Daoy (cell line): ENCODE data around the gene GOLGA6L25. TPM values are rescaled to one million over a fixed set of nuclear protein-coding genes. Genes with fewer than 3 reads are reported as not detected.
"Not testable (repeated sequence)": the region's sequence is repeated elsewhere in the genome, so short reads cannot be mapped to it uniquely, and the experiment has no call there.

ENCODE experiments used
- DNase-seq: peaks from one replicate; pipeline ENCODE4 v3.0.0-alpha.2; 2015; ENCODE audit warnings: low read depth
- total RNA-seq: library from RNA; depleted of rRNA; stranded (reverse); fragments of >200 nt; shearing (Covaris generic); gene quantifications from 2 replicates; pipeline ENCODE4 v1.2.3, GENCODE V29; 2014; rRNA removed

GOLGA6L25 gene
- total RNA-seq = not detected in 2 replicates

GRCh38 chr15:28553268-28553667 is at the start of gene GOLGA6L25:
Gene GOLGA6L25, plus strand, starts transcription at chr15:28553568. Its CDS starts 61 bp downstream, at chr15:28553629.
- not testable (repeated sequence) for DNase-seq

GRCh38 chr15:28508217-28508889 is 45.0 kb upstream of the GOLGA6L25 start:
- not testable (repeated sequence) for DNase-seq

DNA sequence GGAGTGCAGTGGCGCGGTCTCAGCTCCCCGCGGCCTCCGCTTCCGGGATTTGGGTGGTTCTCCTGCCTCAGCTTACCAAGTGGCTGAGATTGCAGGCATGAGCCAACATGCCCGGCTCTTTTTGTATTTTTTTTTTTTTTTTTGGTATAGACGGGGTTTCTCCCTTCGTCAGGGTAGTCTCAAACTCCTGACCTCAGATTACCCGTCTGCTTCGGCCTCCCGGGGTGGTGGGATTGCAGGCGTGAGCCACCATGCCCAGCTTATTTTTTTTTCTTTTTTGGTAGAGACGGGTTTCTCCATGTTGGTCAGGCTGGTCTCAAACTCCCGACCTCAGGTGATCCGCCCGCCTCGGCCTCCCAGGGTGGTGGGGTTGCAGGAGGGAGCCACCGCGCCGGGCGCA is 39.2 kb upstream of the GOLGA6L25 start:
- not testable (repeated sequence) for DNase-seq

DNA sequence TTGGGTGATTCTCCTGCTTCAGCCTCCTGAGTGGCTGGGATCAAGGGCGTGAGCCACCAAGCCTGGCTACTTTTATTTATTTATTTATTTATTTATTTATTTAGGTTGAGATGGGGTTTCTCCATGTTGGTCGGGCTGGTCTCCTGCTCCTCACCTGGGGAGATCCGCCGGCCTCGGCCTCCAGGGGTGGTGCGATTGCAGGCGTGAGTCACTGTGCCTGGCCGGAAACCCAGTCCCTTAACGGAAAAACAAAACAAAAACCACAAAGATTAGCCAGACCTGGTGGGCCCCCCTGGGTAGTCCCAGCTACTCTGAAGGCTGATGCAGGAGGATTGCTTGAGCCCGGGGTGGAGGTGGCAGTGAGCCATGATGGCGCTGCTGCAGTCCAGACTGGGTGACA is 38.2 kb upstream of the GOLGA6L25 start:
- DNase-seq = not testable (repeated sequence)

DNA sequence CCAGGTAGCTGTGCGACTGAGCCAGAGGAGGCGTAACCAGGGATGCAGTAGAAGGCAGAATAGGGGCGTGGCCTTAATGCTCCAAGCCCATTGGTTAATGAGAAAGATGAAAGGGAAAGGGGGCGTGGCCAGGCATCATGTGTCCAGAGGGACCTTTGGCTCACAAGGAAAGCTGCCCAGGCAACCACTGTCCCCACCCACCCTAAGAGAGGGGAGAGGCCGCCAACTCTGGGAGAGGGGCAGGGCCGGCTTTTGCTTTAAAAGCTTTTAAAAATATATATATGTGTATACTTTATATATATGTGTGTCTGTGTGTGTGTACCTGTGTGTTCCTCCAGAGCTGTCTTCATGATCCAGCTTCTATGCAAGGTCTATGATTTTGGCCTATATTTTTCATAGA is 20.4 kb upstream of the GOLGA6L25 start, which contains the start of gene GOLGA8G:
GOLGA8G (minus strand) TSS at position 18 of the 400 bp plus-strand sequence. CDS start 62 bp downstream, outside the sequence.
- DNase-seq = not testable (repeated sequence)

DNA sequence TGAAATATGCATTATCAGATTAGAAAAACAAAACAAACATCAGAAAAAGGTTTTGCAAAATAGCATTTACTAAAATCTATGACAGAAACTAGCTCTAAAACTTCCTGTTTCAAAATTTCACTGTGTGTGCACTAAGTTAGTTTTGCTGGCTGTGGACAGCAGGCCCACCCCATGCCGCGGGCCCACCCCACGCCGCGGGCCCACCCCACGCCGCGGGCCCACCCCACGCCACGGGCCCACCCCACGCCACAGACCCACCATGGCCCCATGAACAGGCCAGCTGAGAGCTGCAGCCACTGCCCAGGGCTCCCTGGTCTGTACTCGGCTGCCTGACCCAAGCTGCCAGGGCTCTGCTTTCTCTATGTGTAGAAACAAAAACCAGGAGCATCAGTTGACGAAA is 20.0 kb downstream of the GOLGA6L25 start:
- not testable (repeated sequence) for DNase-seq

- DNase-seq = not testable (repeated sequence)
Measured at GRCh38 chr15:28588977-28589606, 35.7 kb downstream of the GOLGA6L25 start.

DNA sequence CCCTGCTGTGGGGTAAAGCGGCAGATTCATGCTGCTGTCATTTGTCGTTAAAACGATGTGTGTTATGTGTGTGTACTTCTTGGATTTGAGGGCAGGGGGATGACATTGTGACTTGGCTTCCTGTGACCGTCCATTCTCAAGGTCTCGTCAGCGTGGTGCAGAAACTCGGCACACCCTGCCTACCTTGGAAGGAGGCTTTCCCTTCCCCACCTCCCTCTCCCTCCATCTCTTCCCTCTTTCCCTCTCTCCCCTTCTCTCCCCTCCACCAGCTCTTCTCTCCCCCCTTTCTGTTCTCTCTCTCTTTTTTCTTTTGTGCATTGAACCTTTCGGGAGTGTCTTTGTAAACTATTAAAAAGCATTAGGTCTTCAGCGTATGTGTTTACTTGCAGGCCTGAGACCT is 36.4 kb downstream of the GOLGA6L25 start:
- not testable (repeated sequence) for DNase-seq

DNA sequence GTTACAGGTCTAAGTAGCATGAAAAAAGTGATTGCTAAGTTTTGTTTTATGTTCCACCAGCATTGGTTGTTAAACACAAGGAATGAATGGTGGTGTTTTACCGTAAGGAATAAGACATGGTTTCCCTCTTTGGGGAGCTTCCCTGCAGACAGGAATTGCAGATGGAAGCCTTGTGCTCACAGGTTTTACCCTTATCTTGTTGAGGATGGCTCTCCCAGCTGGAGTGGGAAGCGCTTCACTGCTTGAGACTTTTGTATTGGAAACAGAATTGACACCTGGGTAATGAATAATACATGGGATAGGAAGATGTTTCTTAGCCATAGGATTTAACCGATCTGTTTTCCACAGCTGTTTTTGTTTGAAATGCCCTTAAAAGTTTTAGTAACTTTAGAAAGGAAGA is 39.0 kb downstream of the GOLGA6L25 start:
- not testable (repeated sequence) for DNase-seq

GRCh38 chr15:28593424-28594129 is 40.2 kb downstream of the GOLGA6L25 start:
- DNase-seq = not testable (repeated sequence)

GRCh38 chr15:28597471-28597870 is 44.1 kb downstream of the GOLGA6L25 start:
- DNase-seq = not testable (repeated sequence)

- DNase-seq = not testable (repeated sequence)
Measured at GRCh38 chr15:28598209-28598608, 44.8 kb downstream of the GOLGA6L25 start.

- not testable (repeated sequence) for DNase-seq
Measured at GRCh38 chr15:28602152-28602551, 48.8 kb downstream of the GOLGA6L25 start.

Other genes with a start within 250 kb of the GOLGA6L25 start
- 22.3 and 33.3 TPM in 2 replicates for gene HERC2, start 231.4 kb upstream of the GOLGA6L25 start, total RNA-seq
- not detected in 2 replicates for gene GOLGA6L24, start 195.5 kb upstream of the GOLGA6L25 start, total RNA-seq
- gene GOLGA8F, start 174.9 kb upstream of the GOLGA6L25 start, total RNA-seq = not detected in 2 replicates
- 0.21 TPM in 1 of 2 replicates, not detected in the other for gene GOLGA8G, start 20.6 kb upstream of the GOLGA6L25 start, total RNA-seq
- gene GOLGA8M, start 158.9 kb downstream of the GOLGA6L25 start, total RNA-seq = not detected in 2 replicates